ENCODE results near the gene FBN2.
A peak's percentile ranks its signal among the peaks of the same experiment; 100 is the strongest.

Gene FBN2

GRCh38 chr5:128534726-128535125 lies 3.3 kb downstream of the FBN2 start:
- Histone ChIP-seq H3K4me1 (ENCODE audit: control insufficient read depth in 1 of 2, insufficient read depth in 2 of 2, low read length in 2 of 2) (peaks cover 7 to 12% of the 10 kb centered on the region in 2 experiments), H2BK5ac (ENCODE audit: low read depth, low read length, poor library complexity) (no peak overlapping the region), H3K9ac (ENCODE audit: low read length) (no peak overlapping the region), H4K8ac (ENCODE audit: low read depth, low read length) (no peak overlapping the region), H3K27me3 (ENCODE audit: insufficient read depth, low read length) (no peaks in the 10 kb centered on the region), H3K9me3 (ENCODE audit: insufficient read depth, low read depth, low read length) (no peaks in the 10 kb centered on the region), H3K23ac (ENCODE audit: low read length) (no peak overlapping the region), H3K4me3 (ENCODE audit: low read depth, low read length) (no peak overlapping the region), H2AFZ (ENCODE audit: insufficient read depth, low read length, poor library complexity) (no peak overlapping the region), H2BK120ac (ENCODE audit: insufficient read depth, low read length, poor library complexity) (no peak overlapping the region), H3K79me2 (ENCODE audit: control insufficient read depth, insufficient read depth, low read length, poor library complexity) (peaks cover 2% of the 10 kb centered on the region), H4K91ac (ENCODE audit: low read depth, low read length) (no peak overlapping the region), H3K27ac (ENCODE audit: low read depth, low read length) (no peak overlapping the region), H4K12ac (ENCODE audit: low read depth, low read length) (no peak overlapping the region), H3K18ac (ENCODE audit: low read length) (no peak overlapping the region), H2BK12ac (ENCODE audit: low read length) (no peak overlapping the region), H2AK5ac (ENCODE audit: low read length) (no peak overlapping the region), H3K4ac (ENCODE audit: low read depth, low read length) (no peak overlapping the region), H3K14ac (ENCODE audit: low read length) (no peak overlapping the region), H3K4me2 (ENCODE audit: low read length) (no peak overlapping the region), H3K36me3 (ENCODE audit: control insufficient read depth in 1 of 2, insufficient read depth in 2 of 2, low read length in 2 of 2) (no peaks in the 10 kb centered on the region), H3K79me1 (ENCODE audit: low read length) (peaks cover 11% of the 10 kb centered on the region)
- no CpG with 5 or more reads among the region's 6 CpGs for WGBS (ENCODE audit: extremely low coverage, insufficient coverage, insufficient read length)
- peak; percentile 59 to 92 for DNase-seq

GRCh38 chr5:128532776-128533175 lies 5.3 kb downstream of the FBN2 start:
- Histone ChIP-seq H3K4me1 (ENCODE audit: control insufficient read depth in 1 of 2, insufficient read depth in 2 of 2, low read length in 2 of 2) (peaks cover 7 to 12% of the 10 kb centered on the region in 2 experiments), H2BK12ac (ENCODE audit: low read length) (no peak overlapping the region), H3K18ac (ENCODE audit: low read length) (no peak overlapping the region), H3K27me3 (ENCODE audit: insufficient read depth, low read length) (no peaks in the 10 kb centered on the region), H3K9ac (ENCODE audit: low read length) (no peak overlapping the region), H3K79me1 (ENCODE audit: low read length) (peaks cover 2% of the 10 kb centered on the region), H4K91ac (ENCODE audit: low read depth, low read length) (no peak overlapping the region), H4K8ac (ENCODE audit: low read depth, low read length) (no peak overlapping the region), H3K14ac (ENCODE audit: low read length) (no peak overlapping the region), H2AFZ (ENCODE audit: insufficient read depth, low read length, poor library complexity) (no peak overlapping the region), H3K9me3 (ENCODE audit: insufficient read depth, low read depth, low read length) (no peaks in the 10 kb centered on the region), H2BK5ac (ENCODE audit: low read depth, low read length, poor library complexity) (no peak overlapping the region), H3K27ac (ENCODE audit: low read depth, low read length) (no peak overlapping the region), H2BK120ac (ENCODE audit: insufficient read depth, low read length, poor library complexity) (no peak overlapping the region), H3K4me2 (ENCODE audit: low read length) (no peak overlapping the region), H3K79me2 (ENCODE audit: control insufficient read depth, insufficient read depth, low read length, poor library complexity) (peaks cover 2% of the 10 kb centered on the region), H4K12ac (ENCODE audit: low read depth, low read length) (no peak overlapping the region), H2AK5ac (ENCODE audit: low read length) (no peak overlapping the region), H3K4me3 (ENCODE audit: low read depth, low read length) (no peak overlapping the region), H3K4ac (ENCODE audit: low read depth, low read length) (no peak overlapping the region), H3K36me3 (ENCODE audit: control insufficient read depth in 1 of 2, insufficient read depth in 2 of 2, low read length in 2 of 2) (no peaks in the 10 kb centered on the region), H3K23ac (ENCODE audit: low read length) (no peak overlapping the region)
- WGBS (ENCODE audit: extremely low coverage, insufficient coverage, insufficient read length), result no CpG with 5 or more reads among the region's 3 CpGs
- no peak for DNase-seq

GRCh38 chr5:128532127-128532526 lies 5.9 kb downstream of the FBN2 start:
- H2BK5ac ChIP-seq (ENCODE audit: low read depth, low read length, poor library complexity), result peak overlapping the region; percentile 63
- H3K4me2 ChIP-seq (ENCODE audit: low read length), result peak overlapping the region; percentile 47
- H3K23ac ChIP-seq (ENCODE audit: low read length), result no peak overlapping the region
- H3K36me3 ChIP-seq (ENCODE audit: control insufficient read depth in 1 of 2, insufficient read depth in 2 of 2, low read length in 2 of 2), result no peaks in the 10 kb centered on the region
- no peak overlapping the region for H3K4me3 ChIP-seq (ENCODE audit: low read depth, low read length)
- no peak overlapping the region for H2BK12ac ChIP-seq (ENCODE audit: low read length)
- peak in 1 of 2 donors; percentile 58 for DNase-seq
- H3K79me1 ChIP-seq (ENCODE audit: low read length), result peaks cover under 1% of the 10 kb centered on the region
- H3K79me2 ChIP-seq (ENCODE audit: control insufficient read depth, insufficient read depth, low read length, poor library complexity), result peaks cover under 1% of the 10 kb centered on the region
- no peak overlapping the region for H3K9ac ChIP-seq (ENCODE audit: low read length)
- H4K8ac ChIP-seq (ENCODE audit: low read depth, low read length), result no peak overlapping the region
- peak overlapping the region; percentile 20 for H3K27ac ChIP-seq (ENCODE audit: low read depth, low read length)
- H2AK5ac ChIP-seq (ENCODE audit: low read length), result no peak overlapping the region
- H3K27me3 ChIP-seq (ENCODE audit: insufficient read depth, low read length), result no peaks in the 10 kb centered on the region
- H3K14ac ChIP-seq (ENCODE audit: low read length), result no peak overlapping the region
- H4K91ac ChIP-seq (ENCODE audit: low read depth, low read length), result no peak overlapping the region
- no CpG with 5 or more reads among the region's 3 CpGs for WGBS (ENCODE audit: extremely low coverage, insufficient coverage, insufficient read length)
- peaks cover 7 to 12% of the 10 kb centered on the region in 2 experiments for H3K4me1 ChIP-seq (ENCODE audit: control insufficient read depth in 1 of 2, insufficient read depth in 2 of 2, low read length in 2 of 2)
- H2BK120ac ChIP-seq (ENCODE audit: insufficient read depth, low read length, poor library complexity), result no peak overlapping the region
- H3K9me3 ChIP-seq (ENCODE audit: insufficient read depth, low read depth, low read length), result no peaks in the 10 kb centered on the region
- H3K4ac ChIP-seq (ENCODE audit: low read depth, low read length), result no peak overlapping the region
- H4K12ac ChIP-seq (ENCODE audit: low read depth, low read length), result no peak overlapping the region
- no peak overlapping the region for H2AFZ ChIP-seq (ENCODE audit: insufficient read depth, low read length, poor library complexity)
- H3K18ac ChIP-seq (ENCODE audit: low read length), result peak overlapping the region; percentile 75

GRCh38 chr5:128528637-128529255 lies 9.3 kb downstream of the FBN2 start:
- WGBS (ENCODE audit: extremely low coverage, insufficient coverage, insufficient read length), result no CpG with 5 or more reads among the region's 5 CpGs
- DNase-seq, result no peak
- Histone ChIP-seq H2BK12ac (ENCODE audit: low read length) (no peak overlapping the region), H4K91ac (ENCODE audit: low read depth, low read length) (no peak overlapping the region), H2AFZ (ENCODE audit: insufficient read depth, low read length, poor library complexity) (no peak overlapping the region), H3K79me2 (ENCODE audit: control insufficient read depth, insufficient read depth, low read length, poor library complexity) (no peaks in the 10 kb centered on the region), H3K27me3 (ENCODE audit: insufficient read depth, low read length) (no peaks in the 10 kb centered on the region), H3K4me2 (ENCODE audit: low read length) (no peak overlapping the region), H2BK120ac (ENCODE audit: insufficient read depth, low read length, poor library complexity) (no peak overlapping the region), H3K23ac (ENCODE audit: low read length) (no peak overlapping the region), H3K4ac (ENCODE audit: low read depth, low read length) (no peak overlapping the region), H3K18ac (ENCODE audit: low read length) (no peak overlapping the region), H4K12ac (ENCODE audit: low read depth, low read length) (no peak overlapping the region), H3K9ac (ENCODE audit: low read length) (no peak overlapping the region), H2BK5ac (ENCODE audit: low read depth, low read length, poor library complexity) (no peak overlapping the region), H3K4me1 (ENCODE audit: control insufficient read depth in 1 of 2, insufficient read depth in 2 of 2, low read length in 2 of 2) (peaks cover 7 to 8% of the 10 kb centered on the region in 2 experiments), H3K79me1 (ENCODE audit: low read length) (no peaks in the 10 kb centered on the region), H4K8ac (ENCODE audit: low read depth, low read length) (no peak overlapping the region), H3K4me3 (ENCODE audit: low read depth, low read length) (no peak overlapping the region), H3K27ac (ENCODE audit: low read depth, low read length) (no peak overlapping the region), H3K9me3 (ENCODE audit: insufficient read depth, low read depth, low read length) (no peaks in the 10 kb centered on the region), H3K14ac (ENCODE audit: low read length) (no peak overlapping the region), H2AK5ac (ENCODE audit: low read length) (no peak overlapping the region), H3K36me3 (ENCODE audit: control insufficient read depth in 1 of 2, insufficient read depth in 2 of 2, low read length in 2 of 2) (peaks cover 0 to 3% of the 10 kb centered on the region in 2 experiments)

All from trophoblast cell (in vitro differentiated cells and primary cell).